ENCODE measurements around the gene SCUBE1.

SCUBE1 gene

GRCh38 chr22:43275545-43276317 is 67.4 kb downstream of the SCUBE1 start:
- DNase-seq: no peak

GRCh38 chr22:43274595-43275240 is 68.5 kb downstream of the SCUBE1 start:
- no peak for DNase-seq

GRCh38 chr22:43273902-43274484 is 69.2 kb downstream of the SCUBE1 start:
- no peak for DNase-seq

GRCh38 chr22:43272869-43273318 is 70.3 kb downstream of the SCUBE1 start:
- no peak for DNase-seq

GRCh38 chr22:43272301-43272700 is 70.9 kb downstream of the SCUBE1 start:
- no peak for DNase-seq

- no peak for DNase-seq
Observed at GRCh38 chr22:43270949-43271348, 72.2 kb downstream of the SCUBE1 start.

- no peak for DNase-seq
Observed at GRCh38 chr22:43270314-43270908, 72.8 kb downstream of the SCUBE1 start.

- no peak for DNase-seq
Observed at GRCh38 chr22:43269646-43270045, 73.5 kb downstream of the SCUBE1 start.

GRCh38 chr22:43269246-43269645 is 73.9 kb downstream of the SCUBE1 start:
- DNase-seq: no peak

- DNase-seq: no peak
Observed at GRCh38 chr22:43267981-43268660, 75.1 kb downstream of the SCUBE1 start.

GRCh38 chr22:43267332-43267980 is 75.7 kb downstream of the SCUBE1 start:
- no peak for DNase-seq

GRCh38 chr22:43266076-43266475 is 77.1 kb downstream of the SCUBE1 start:
- no peak for DNase-seq

GRCh38 chr22:43263645-43264514 is 79.3 kb downstream of the SCUBE1 start:
- no peak for DNase-seq

- no peak for DNase-seq
Observed at GRCh38 chr22:43262990-43263644, 80.1 kb downstream of the SCUBE1 start.

- DNase-seq: no peak
Observed at GRCh38 chr22:43260331-43261231, 82.6 kb downstream of the SCUBE1 start.

- no peak for DNase-seq
Observed at GRCh38 chr22:43257961-43258360, 85.2 kb downstream of the SCUBE1 start.

GRCh38 chr22:43257549-43257948 is 85.6 kb downstream of the SCUBE1 start:
- DNase-seq: no peak

- DNase-seq: no peak
Observed at GRCh38 chr22:43256976-43257545, 86.1 kb downstream of the SCUBE1 start.

GRCh38 chr22:43256569-43256968 is 86.6 kb downstream of the SCUBE1 start:
- DNase-seq: no peak

Data from NCI-H774 (cell line).